Omental fat pad (tissue), 4 donors: ENCODE data around the gene ARHGEF38. TPM values are rescaled to one million over a fixed set of nuclear protein-coding genes. Genes with fewer than 3 reads are reported as not detected.
"Not testable (repeated sequence)": the region's sequence is repeated elsewhere in the genome, so short reads cannot be mapped to it uniquely, and the experiment has no call there.

Experiments
- ATAC-seq: fragments of 150-250 bp; one replicate; pipeline ENCODE4 v1.9.1; 2016; ENCODE audit warnings: mild to moderate bottlenecking, moderate library complexity; ENCODE audit not compliant: low FRiP score
- DNase-seq: peaks from one replicate; pipeline ENCODE4 v3.0.0-alpha.2; 2019; ENCODE audit warnings: low spot score
- CTCF ChIP-seq, 3 donors: fragments of 450-650 bp; IDR thresholded peaks; one replicate each; pipeline ENCODE4 v1.5.1; 2016 to 2017; ENCODE audit warnings: antibody characterized with exemption in 3 of 3, mild to moderate bottlenecking in 3 of 3, moderate library complexity in 2 of 3
- total RNA-seq, 4 donors: library from RNA; depleted of rRNA; stranded (reverse); fragments of >200 nt; gene quantifications; one replicate each; pipeline ENCODE4 v1.1.0, GENCODE V29; 2016

Gene ARHGEF38
- total RNA-seq, 4 donors from 2014 or later = not detected

GRCh38 chr4:105600951-105601350 is 48.5 kb downstream of the ARHGEF38 start:
- ATAC-seq = no peak
- DNase-seq = no peak
- no peak for TF ChIP-seq CTCF (IDR thresholded peaks at IDR 0.05)

GRCh38 chr4:105601406-105601805 is 49.0 kb downstream of the ARHGEF38 start:
- ATAC-seq (no peak), DNase-seq (no peak)
- no peak for TF ChIP-seq CTCF (IDR thresholded peaks at IDR 0.05)

GRCh38 chr4:105603158-105603557 is 50.7 kb downstream of the ARHGEF38 start:
- DNase-seq (no peak), ATAC-seq (no peak)
- TF ChIP-seq CTCF (IDR thresholded peaks at IDR 0.05) = no peak

- no peak for ATAC-seq
These were observed 53.1 kb downstream of the ARHGEF38 start for GRCh38 chr4:105605493-105605892.

GRCh38 chr4:105607876-105608275 is 55.5 kb downstream of the ARHGEF38 start:
- TF ChIP-seq CTCF (IDR thresholded peaks at IDR 0.05) = no peak
- no peak for ATAC-seq

More at GRCh38 chr4:105605493-105605892, 53.1 kb downstream of the ARHGEF38 start:
- DNase-seq = no peak
- no peak for TF ChIP-seq CTCF (IDR thresholded peaks at IDR 0.05)

GRCh38 chr4:105609819-105610218 is 57.4 kb downstream of the ARHGEF38 start:
- ATAC-seq, DNase-seq: not testable (repeated sequence)

More at GRCh38 chr4:105607876-105608275, 55.5 kb downstream of the ARHGEF38 start:
- DNase-seq = no peak

- ATAC-seq (no peak), DNase-seq (no peak)
- TF ChIP-seq CTCF (IDR thresholded peaks at IDR 0.05) = no peak
These were observed 60.9 kb downstream of the ARHGEF38 start for GRCh38 chr4:105613306-105613705.
